Measurements from ENCODE around the gene PNPLA2.

PNPLA2 gene

DNA sequence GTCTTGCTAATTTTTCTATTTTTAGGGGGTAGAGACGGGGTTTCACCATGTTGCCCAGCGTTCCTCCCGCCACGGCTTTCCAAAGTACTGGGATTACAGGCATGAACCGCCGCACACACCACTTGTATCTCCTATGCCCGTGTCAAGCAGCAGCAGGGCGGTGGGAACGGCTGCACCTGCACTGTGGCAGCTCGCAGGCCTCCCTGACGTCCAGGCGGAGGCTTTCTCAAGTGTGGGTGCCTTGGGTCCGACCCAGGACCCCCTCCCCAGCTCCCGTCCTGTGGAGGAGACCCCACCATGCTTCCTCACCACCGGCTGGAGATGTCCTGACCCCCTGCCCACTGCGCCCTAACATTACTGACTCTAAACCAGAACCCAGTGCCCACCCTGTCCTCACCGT is 49.7 kb downstream of the PNPLA2 start:
- H3K4me1 ChIP-seq = no peaks in the 10 kb centered on the region
- H2AFZ ChIP-seq = no peak overlapping the region
- H3K27me3 ChIP-seq (ENCODE audit: control insufficient read depth, insufficient read depth, low read length) = no peaks in the 10 kb centered on the region
- no peaks in the 10 kb centered on the region for H3K9me3 ChIP-seq (ENCODE audit: control insufficient read depth, low read length)
- H3K9ac ChIP-seq = no peak overlapping the region
- no peak overlapping the region for H3K27ac ChIP-seq
- no peak overlapping the region for H3K4me2 ChIP-seq (ENCODE audit: low read length)
- no peak overlapping the region for H3K4me3 ChIP-seq (ENCODE audit: low read depth, low read length)
- TF ChIP-seq, protein P1, sequence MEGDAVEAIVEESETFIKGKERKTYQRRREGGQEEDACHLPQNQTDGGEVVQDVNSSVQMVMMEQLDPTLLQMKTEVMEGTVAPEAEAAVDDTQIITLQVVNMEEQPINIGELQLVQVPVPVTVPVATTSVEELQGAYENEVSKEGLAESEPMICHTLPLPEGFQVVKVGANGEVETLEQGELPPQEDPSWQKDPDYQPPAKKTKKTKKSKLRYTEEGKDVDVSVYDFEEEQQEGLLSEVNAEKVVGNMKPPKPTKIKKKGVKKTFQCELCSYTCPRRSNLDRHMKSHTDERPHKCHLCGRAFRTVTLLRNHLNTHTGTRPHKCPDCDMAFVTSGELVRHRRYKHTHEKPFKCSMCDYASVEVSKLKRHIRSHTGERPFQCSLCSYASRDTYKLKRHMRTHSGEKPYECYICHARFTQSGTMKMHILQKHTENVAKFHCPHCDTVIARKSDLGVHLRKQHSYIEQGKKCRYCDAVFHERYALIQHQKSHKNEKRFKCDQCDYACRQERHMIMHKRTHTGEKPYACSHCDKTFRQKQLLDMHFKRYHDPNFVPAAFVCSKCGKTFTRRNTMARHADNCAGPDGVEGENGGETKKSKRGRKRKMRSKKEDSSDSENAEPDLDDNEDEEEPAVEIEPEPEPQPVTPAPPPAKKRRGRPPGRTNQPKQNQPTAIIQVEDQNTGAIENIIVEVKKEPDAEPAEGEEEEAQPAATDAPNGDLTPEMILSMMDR (IDR thresholded peaks at IDR 0.05) = no peak
- no peaks in the 10 kb centered on the region for H3K79me2 ChIP-seq
- no peaks in the 10 kb centered on the region for H3K36me3 ChIP-seq (ENCODE audit: control insufficient read depth, insufficient read depth, low read length)

DNA sequence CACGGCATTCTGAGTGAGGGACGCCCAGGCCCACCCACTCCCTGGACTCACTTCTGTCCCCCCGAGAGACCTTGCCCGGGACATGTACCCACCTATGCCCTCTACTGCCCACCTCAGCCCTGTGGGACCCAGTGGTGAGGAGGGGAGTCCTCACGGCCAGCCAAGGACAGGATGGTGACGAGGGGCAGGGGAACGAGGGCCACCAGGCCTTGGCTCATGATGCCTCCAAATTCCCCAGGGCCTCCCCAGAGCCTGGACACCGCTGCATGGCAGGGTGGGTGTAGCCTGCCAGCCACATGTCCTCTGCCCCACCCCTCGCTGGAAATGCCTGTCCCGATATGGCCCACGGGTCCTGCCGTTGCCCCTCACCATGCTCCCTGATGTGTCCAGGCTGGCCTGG is 50.1 kb downstream of the PNPLA2 start:
- Histone ChIP-seq H3K27ac (no peak overlapping the region), H3K36me3 (ENCODE audit: control insufficient read depth, insufficient read depth, low read length) (no peaks in the 10 kb centered on the region), H3K9ac (no peak overlapping the region), H3K27me3 (ENCODE audit: control insufficient read depth, insufficient read depth, low read length) (no peaks in the 10 kb centered on the region), H3K9me3 (ENCODE audit: control insufficient read depth, low read length) (no peaks in the 10 kb centered on the region), H3K79me2 (no peaks in the 10 kb centered on the region), H2AFZ (no peak overlapping the region), H3K4me2 (ENCODE audit: low read length) (no peak overlapping the region), H3K4me3 (ENCODE audit: low read depth, low read length) (no peak overlapping the region), H3K4me1 (no peaks in the 10 kb centered on the region)
- TF ChIP-seq, protein P1 (IDR thresholded peaks at IDR 0.05) = no peak

DNA sequence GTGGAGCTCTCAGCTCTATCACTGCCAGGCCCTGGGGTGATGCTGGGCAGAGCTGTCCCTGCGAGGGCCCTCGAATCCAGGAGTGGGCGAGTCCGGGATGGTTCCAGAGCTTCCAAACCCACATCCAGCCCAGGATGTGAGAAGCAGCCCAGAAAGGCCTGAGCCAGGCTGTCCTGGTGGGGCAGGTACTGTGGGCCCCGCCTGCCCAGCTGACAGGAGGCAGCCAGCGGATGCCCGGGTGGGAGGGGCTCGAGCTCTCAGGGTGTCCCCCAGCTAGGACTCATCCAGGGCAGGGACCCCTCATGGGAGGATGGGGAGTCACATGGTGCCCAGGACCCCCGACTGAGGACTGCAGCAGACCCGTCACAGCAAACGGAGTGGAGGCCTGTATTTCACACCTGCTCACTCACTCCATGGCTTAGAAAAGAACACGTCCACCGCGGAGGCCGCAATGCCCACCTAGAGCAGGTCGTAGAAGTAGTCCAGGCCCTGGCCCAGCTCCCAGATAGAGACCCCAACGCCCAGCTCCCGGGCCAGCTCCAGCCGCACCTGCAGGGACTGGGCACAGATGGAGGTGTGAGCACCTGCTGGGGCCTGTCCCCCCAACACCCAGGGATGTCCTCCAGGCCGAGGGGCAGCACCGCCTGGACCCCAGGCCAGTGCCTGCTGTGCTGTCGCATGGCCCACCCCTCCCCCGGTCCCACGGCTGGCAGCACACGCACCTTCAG is 50.8 kb downstream of the PNPLA2 start:
- Histone ChIP-seq H3K9me3 (ENCODE audit: control insufficient read depth, low read length) (no peaks in the 10 kb centered on the region), H3K79me2 (no peaks in the 10 kb centered on the region), H2AFZ (no peak overlapping the region), H3K4me3 (ENCODE audit: low read depth, low read length) (no peak overlapping the region), H3K4me1 (no peaks in the 10 kb centered on the region), H3K9ac (no peak overlapping the region), H3K4me2 (ENCODE audit: low read length) (no peak overlapping the region), H3K36me3 (ENCODE audit: control insufficient read depth, insufficient read depth, low read length) (no peaks in the 10 kb centered on the region), H3K27me3 (ENCODE audit: control insufficient read depth, insufficient read depth, low read length) (no peaks in the 10 kb centered on the region), H3K27ac (no peak overlapping the region)
- TF ChIP-seq, protein P1 (IDR thresholded peaks at IDR 0.05) = no peak

DNA sequence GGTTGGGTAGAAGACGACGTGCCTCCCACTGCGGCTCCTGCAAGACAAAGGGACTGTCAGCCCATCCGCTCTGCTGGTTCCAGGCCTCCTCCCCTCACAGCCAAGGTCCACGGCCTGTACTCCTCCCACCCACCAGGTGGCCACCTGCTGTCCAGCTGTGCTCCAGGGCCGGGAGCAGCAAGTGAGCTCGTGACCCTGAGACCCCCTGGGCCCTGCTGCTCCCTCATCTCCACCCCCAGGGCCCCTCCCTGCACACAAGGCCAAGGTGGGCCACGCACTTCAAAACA is 51.4 kb downstream of the PNPLA2 start:
- H3K4me3 ChIP-seq (ENCODE audit: low read depth, low read length) = no peak overlapping the region
- no peaks in the 10 kb centered on the region for H3K9me3 ChIP-seq (ENCODE audit: control insufficient read depth, low read length)
- H3K79me2 ChIP-seq = no peaks in the 10 kb centered on the region
- H3K36me3 ChIP-seq (ENCODE audit: control insufficient read depth, insufficient read depth, low read length) = no peaks in the 10 kb centered on the region
- H3K27ac ChIP-seq = no peak overlapping the region
- no peak overlapping the region for H3K4me2 ChIP-seq (ENCODE audit: low read length)
- no peaks in the 10 kb centered on the region for H3K4me1 ChIP-seq
- TF ChIP-seq, protein P1 (IDR thresholded peaks at IDR 0.05) = no peak
- no peak overlapping the region for H2AFZ ChIP-seq
- H3K9ac ChIP-seq = no peak overlapping the region
- no peaks in the 10 kb centered on the region for H3K27me3 ChIP-seq (ENCODE audit: control insufficient read depth, insufficient read depth, low read length)

DNA sequence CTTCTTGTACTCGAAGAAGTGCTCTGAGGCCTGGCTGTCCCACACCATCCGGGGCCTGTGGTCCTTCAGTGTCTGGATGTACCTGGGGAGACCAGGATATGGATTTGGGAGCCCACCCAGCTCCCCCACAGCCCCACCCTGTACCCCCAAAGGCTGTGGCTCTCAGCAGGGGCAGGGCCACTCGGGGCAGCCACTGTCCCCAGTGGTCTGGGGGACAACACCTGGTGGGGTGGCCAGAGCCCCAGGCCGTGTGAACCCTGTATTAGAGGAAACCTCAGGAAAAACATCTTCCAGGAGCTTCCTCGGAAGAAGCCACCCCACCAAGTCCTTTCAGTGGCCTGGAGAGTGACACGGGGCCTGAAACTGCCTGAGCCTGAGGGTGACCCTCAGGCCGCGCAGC is 51.7 kb downstream of the PNPLA2 start:
- Histone ChIP-seq H3K9me3 (ENCODE audit: control insufficient read depth, low read length) (no peaks in the 10 kb centered on the region), H3K4me3 (ENCODE audit: low read depth, low read length) (no peak overlapping the region), H3K36me3 (ENCODE audit: control insufficient read depth, insufficient read depth, low read length) (no peaks in the 10 kb centered on the region), H3K9ac (no peak overlapping the region), H3K27ac (no peak overlapping the region), H3K27me3 (ENCODE audit: control insufficient read depth, insufficient read depth, low read length) (no peaks in the 10 kb centered on the region), H3K4me1 (no peaks in the 10 kb centered on the region), H3K79me2 (no peaks in the 10 kb centered on the region), H3K4me2 (ENCODE audit: low read length) (no peak overlapping the region), H2AFZ (no peak overlapping the region)
- TF ChIP-seq, protein P1 (IDR thresholded peaks at IDR 0.05) = no peak
